SH-SY5Y (cell line): ENCODE data around the gene NOL3.

Experiments used
- GATA2 ChIP-seq: IDR thresholded peaks from 2 replicates; pipeline ENCODE4 v1.6.1; 2011; ENCODE audit warnings: mild to moderate bottlenecking, low read depth, low read length
- GATA3 ChIP-seq: IDR thresholded peaks from 2 replicates; pipeline ENCODE4 v1.6.1; 2011; ENCODE audit warnings: low read depth, mild to moderate bottlenecking, low read length, moderate library complexity

DNA sequence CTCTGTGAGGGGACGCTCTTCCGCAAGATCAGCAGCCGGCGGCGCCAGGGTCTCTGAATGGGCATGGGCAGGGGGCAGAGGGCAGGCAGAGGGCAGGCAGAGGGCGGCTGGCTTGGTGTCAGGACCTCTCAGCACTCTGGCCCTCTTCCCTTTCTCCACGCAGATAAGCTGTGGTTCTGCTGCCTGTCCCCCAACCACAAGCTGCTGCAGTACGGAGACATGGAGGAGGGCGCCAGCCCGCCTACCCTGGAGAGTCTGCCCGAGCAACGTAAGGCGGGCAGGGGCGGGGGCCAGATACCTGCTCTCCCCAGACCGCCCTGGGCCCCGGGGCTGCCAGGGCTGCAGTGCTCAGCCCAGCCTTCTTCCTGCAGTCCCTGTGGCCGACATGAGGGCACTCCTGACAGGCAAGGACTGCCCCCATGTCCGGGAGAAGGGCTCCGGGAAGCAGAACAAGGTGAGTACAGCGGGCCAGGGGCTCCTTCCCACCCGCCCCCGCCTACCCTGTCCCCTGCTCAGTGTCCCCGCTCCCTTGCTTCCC, 32.7 kb downstream of the NOL3 start:
- TF ChIP-seq GATA3 = no peak
- no peak for TF ChIP-seq GATA2
